ENCODE results near the gene NT5C3A.
A peak's percentile ranks its signal among the peaks of the same experiment; 100 is the strongest.
"Not testable (repeated sequence)": the region's sequence is repeated elsewhere in the genome, so short reads cannot be mapped to it uniquely, and the experiment has no call there.

The NT5C3A gene

GRCh38 chr7:32979902-32980301 lies 82.7 kb downstream of the NT5C3A start:
- not testable (repeated sequence) for DNase-seq (ENCODE audit: low spot score)

- not testable (repeated sequence) for DNase-seq (ENCODE audit: low spot score)
Observed at GRCh38 chr7:32979246-32979645, 83.3 kb downstream of the NT5C3A start.

GRCh38 chr7:32977159-32977558 lies 85.4 kb downstream of the NT5C3A start:
- DNase-seq (ENCODE audit: low spot score) = not testable (repeated sequence)

GRCh38 chr7:32971967-32972366 lies 90.6 kb downstream of the NT5C3A start:
- not testable (repeated sequence) for DNase-seq (ENCODE audit: low spot score)

- not testable (repeated sequence) for DNase-seq (ENCODE audit: low spot score)
Observed at GRCh38 chr7:32967268-32967582, 95.4 kb downstream of the NT5C3A start.

GRCh38 chr7:32966489-32967267 lies 95.9 kb downstream of the NT5C3A start:
- DNase-seq (ENCODE audit: low spot score) = not testable (repeated sequence)

GRCh38 chr7:32964461-32965159 lies 98.0 kb downstream of the NT5C3A start:
- DNase-seq (ENCODE audit: low spot score) = peak; percentile 52

All from pons (tissue), 1 donor.